ENCODE results near the gene FRMD3.

The FRMD3 gene

DNA sequence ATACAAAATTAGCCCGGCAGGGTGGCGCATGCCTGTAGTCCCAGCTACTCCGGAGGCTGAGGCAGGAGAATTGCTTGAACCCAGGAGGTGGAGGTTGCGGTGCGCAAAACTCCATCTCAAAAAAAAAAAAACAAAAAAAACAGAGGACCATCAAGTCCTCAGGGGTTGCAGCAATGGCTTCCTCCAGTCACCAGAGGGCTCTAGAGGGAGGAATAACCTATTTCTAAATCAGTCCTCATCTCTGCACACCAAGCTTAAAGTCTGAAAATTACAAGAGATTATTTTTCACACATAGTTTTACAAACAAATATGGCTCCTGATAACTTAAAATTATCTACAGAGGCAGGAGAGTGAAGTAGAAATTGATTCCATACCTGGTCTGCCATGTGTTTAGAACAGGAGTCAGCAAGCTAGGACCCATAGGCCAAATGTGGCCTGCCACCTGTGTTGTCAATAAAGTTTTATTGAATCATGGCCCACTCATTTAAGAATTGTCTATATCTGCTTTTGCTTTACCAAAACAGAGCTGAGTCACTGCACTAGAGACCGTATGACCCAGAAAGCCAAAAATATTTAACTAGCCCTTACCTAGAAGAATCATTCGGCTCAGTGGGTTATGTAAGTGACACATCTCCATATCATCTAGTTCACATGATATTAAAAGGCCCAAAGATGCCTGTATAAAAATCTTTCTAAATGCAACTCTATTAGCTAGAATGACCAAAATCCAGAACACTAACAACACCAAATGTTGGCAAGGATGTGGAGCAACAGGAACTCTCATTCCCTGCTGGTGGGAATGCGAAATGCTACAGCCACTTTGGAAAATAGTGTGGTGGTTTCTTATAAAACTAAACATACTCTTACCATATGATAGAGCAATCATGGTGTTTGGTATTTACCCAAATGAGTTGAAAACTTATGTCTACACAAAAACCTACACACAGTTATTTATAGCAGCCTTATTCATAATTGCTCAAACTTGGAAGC lies 207.7 kb downstream of the FRMD3 start:
- no peaks in the 10 kb centered on the region for H3K27me3 ChIP-seq (ENCODE audit: control insufficient read depth, insufficient read depth, low read length, poor library complexity, severe bottlenecking)
- WGBS, 2 experiments: 97 to 99% methylated on average over 7 of the region's 8 CpGs

GRCh38 chr9:83327750-83328622 lies 210.2 kb downstream of the FRMD3 start:
- Histone ChIP-seq H3K27ac (ENCODE audit: insufficient read depth, low read depth, low read length, poor library complexity, severe bottlenecking) (no peak overlapping the region), H3K9me3 (ENCODE audit: control insufficient read depth, low read length) (no peaks in the 10 kb centered on the region), H3K36me3 (ENCODE audit: control insufficient read depth, insufficient read depth, low read length) (no peaks in the 10 kb centered on the region), H3K4me3 (ENCODE audit: insufficient read depth, low read depth, low read length) (no peak overlapping the region), H3K27me3 (ENCODE audit: control insufficient read depth, insufficient read depth, low read length, poor library complexity, severe bottlenecking) (no peaks in the 10 kb centered on the region), H3K4me1 (ENCODE audit: control insufficient read depth, insufficient read depth, low read length) (no peaks in the 10 kb centered on the region)
- 77 to 81% methylated on average over 6 of the region's 6 CpGs for WGBS, 2 experiments

More for the DNA sequence above, 207.7 kb downstream of the FRMD3 start:
- H3K4me3 ChIP-seq (ENCODE audit: insufficient read depth, low read depth, low read length): no peak overlapping the region
- no peaks in the 10 kb centered on the region for H3K36me3 ChIP-seq (ENCODE audit: control insufficient read depth, insufficient read depth, low read length)
- H3K4me1 ChIP-seq (ENCODE audit: control insufficient read depth, insufficient read depth, low read length): no peaks in the 10 kb centered on the region
- H3K27ac ChIP-seq (ENCODE audit: insufficient read depth, low read depth, low read length, poor library complexity, severe bottlenecking): no peak overlapping the region
- no peaks in the 10 kb centered on the region for H3K9me3 ChIP-seq (ENCODE audit: control insufficient read depth, low read length)

- Histone ChIP-seq H3K9me3 (ENCODE audit: control insufficient read depth, low read length) (no peaks in the 10 kb centered on the region), H3K27ac (ENCODE audit: insufficient read depth, low read depth, low read length, poor library complexity, severe bottlenecking) (no peak overlapping the region), H3K36me3 (ENCODE audit: control insufficient read depth, insufficient read depth, low read length) (no peaks in the 10 kb centered on the region), H3K4me1 (ENCODE audit: control insufficient read depth, insufficient read depth, low read length) (no peaks in the 10 kb centered on the region), H3K27me3 (ENCODE audit: control insufficient read depth, insufficient read depth, low read length, poor library complexity, severe bottlenecking) (no peaks in the 10 kb centered on the region), H3K4me3 (ENCODE audit: insufficient read depth, low read depth, low read length) (no peak overlapping the region)
- 65 to 68% methylated on average over 3 of the region's 3 CpGs for WGBS, 2 experiments
These were observed 210.9 kb downstream of the FRMD3 start for GRCh38 chr9:83327323-83327722.

- WGBS, 2 experiments: 96 to 99% methylated on average over 3 of the region's 3 CpGs
These were observed 215.1 kb downstream of the FRMD3 start for GRCh38 chr9:83323148-83323547.

DNA sequence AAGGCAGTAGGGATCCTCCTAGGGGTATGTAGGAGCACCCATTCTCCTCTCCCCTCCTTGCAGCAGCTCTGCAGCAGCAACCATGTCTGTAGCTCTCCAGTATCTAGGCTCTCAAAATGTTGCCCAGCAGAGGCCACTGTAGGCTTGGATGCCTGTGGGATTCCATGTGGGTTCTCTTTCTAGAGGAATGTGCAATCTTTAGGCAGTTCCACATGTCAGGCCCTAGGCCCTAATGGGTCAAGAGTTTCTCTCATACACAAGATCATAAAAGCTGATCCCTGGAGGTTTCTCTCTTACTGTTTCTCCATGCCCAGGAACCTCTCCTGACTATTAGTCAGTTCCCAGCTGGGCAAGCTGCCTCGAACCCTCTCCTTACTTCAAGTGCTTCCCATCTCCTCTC lies 215.8 kb downstream of the FRMD3 start:
- no peak overlapping the region for H3K27ac ChIP-seq (ENCODE audit: insufficient read depth, low read depth, low read length, poor library complexity, severe bottlenecking)
- no peak overlapping the region for H3K4me3 ChIP-seq (ENCODE audit: insufficient read depth, low read depth, low read length)
- H3K4me1 ChIP-seq (ENCODE audit: control insufficient read depth, insufficient read depth, low read length): no peaks in the 10 kb centered on the region
- no peaks in the 10 kb centered on the region for H3K27me3 ChIP-seq (ENCODE audit: control insufficient read depth, insufficient read depth, low read length, poor library complexity, severe bottlenecking)
- H3K36me3 ChIP-seq (ENCODE audit: control insufficient read depth, insufficient read depth, low read length): no peaks in the 10 kb centered on the region
- WGBS, 2 experiments: 81 to 84% methylated on average over 1 of the region's 1 CpG
- H3K9me3 ChIP-seq (ENCODE audit: control insufficient read depth, low read length): no peaks in the 10 kb centered on the region

More at GRCh38 chr9:83323148-83323547, 215.1 kb downstream of the FRMD3 start:
- no peak overlapping the region for H3K4me3 ChIP-seq (ENCODE audit: insufficient read depth, low read depth, low read length)
- H3K27me3 ChIP-seq (ENCODE audit: control insufficient read depth, insufficient read depth, low read length, poor library complexity, severe bottlenecking): no peaks in the 10 kb centered on the region
- no peaks in the 10 kb centered on the region for H3K9me3 ChIP-seq (ENCODE audit: control insufficient read depth, low read length)
- H3K27ac ChIP-seq (ENCODE audit: insufficient read depth, low read depth, low read length, poor library complexity, severe bottlenecking): no peak overlapping the region
- no peaks in the 10 kb centered on the region for H3K36me3 ChIP-seq (ENCODE audit: control insufficient read depth, insufficient read depth, low read length)
- no peaks in the 10 kb centered on the region for H3K4me1 ChIP-seq (ENCODE audit: control insufficient read depth, insufficient read depth, low read length)

DNA sequence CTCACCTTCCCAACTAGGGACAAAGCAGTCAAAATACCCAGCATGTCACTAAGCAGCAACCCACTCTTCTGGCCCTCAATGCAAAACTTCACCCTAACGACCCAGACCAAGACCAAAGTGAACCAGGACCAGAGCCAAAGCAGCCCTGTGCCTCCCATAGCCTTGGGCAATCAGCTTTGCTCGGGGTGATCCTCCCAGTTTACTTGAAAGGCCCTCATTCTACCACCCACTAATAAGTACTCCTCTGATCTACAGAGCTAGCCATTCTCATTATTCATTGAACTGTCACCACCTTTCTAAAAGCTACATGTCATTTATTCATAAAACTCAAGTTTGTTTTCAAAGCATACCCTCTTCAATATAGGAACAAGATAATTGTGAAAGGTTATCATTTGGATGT lies 221.0 kb downstream of the FRMD3 start:
- H3K27me3 ChIP-seq (ENCODE audit: control insufficient read depth, insufficient read depth, low read length, poor library complexity, severe bottlenecking): no peaks in the 10 kb centered on the region
- no peaks in the 10 kb centered on the region for H3K4me1 ChIP-seq (ENCODE audit: control insufficient read depth, insufficient read depth, low read length)
- no peak overlapping the region for H3K4me3 ChIP-seq (ENCODE audit: insufficient read depth, low read depth, low read length)
- H3K36me3 ChIP-seq (ENCODE audit: control insufficient read depth, insufficient read depth, low read length): no peaks in the 10 kb centered on the region
- WGBS, 2 experiments: 61 to 62% methylated on average over 2 of the region's 2 CpGs
- no peaks in the 10 kb centered on the region for H3K9me3 ChIP-seq (ENCODE audit: control insufficient read depth, low read length)
- H3K27ac ChIP-seq (ENCODE audit: insufficient read depth, low read depth, low read length, poor library complexity, severe bottlenecking): no peak overlapping the region

DNA sequence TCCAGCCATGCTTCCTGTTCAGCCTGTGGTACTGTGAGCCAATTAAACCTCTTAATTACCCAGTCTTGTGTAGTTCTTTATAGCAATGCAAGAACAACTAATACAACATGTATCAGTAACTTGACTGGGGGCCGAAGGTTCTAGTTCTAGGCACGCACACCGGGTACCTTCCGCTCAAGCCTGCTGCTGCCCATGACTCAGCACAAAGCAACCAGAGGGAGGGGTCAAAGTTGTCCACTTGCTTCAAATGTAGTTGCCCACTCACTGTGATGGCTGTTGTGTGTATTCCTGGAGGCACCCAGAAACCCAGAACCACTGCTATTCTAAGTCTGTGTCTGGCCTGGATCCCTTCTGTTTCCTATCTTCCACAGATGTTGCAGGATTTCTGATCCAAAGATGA lies 222.6 kb downstream of the FRMD3 start:
- WGBS, 2 experiments: 95 to 100% methylated on average over 4 of the region's 4 CpGs
- Histone ChIP-seq H3K27ac (ENCODE audit: insufficient read depth, low read depth, low read length, poor library complexity, severe bottlenecking) (no peak overlapping the region), H3K9me3 (ENCODE audit: control insufficient read depth, low read length) (no peaks in the 10 kb centered on the region), H3K27me3 (ENCODE audit: control insufficient read depth, insufficient read depth, low read length, poor library complexity, severe bottlenecking) (no peaks in the 10 kb centered on the region), H3K4me1 (ENCODE audit: control insufficient read depth, insufficient read depth, low read length) (no peaks in the 10 kb centered on the region), H3K4me3 (ENCODE audit: insufficient read depth, low read depth, low read length) (no peak overlapping the region), H3K36me3 (ENCODE audit: control insufficient read depth, insufficient read depth, low read length) (no peaks in the 10 kb centered on the region)

DNA sequence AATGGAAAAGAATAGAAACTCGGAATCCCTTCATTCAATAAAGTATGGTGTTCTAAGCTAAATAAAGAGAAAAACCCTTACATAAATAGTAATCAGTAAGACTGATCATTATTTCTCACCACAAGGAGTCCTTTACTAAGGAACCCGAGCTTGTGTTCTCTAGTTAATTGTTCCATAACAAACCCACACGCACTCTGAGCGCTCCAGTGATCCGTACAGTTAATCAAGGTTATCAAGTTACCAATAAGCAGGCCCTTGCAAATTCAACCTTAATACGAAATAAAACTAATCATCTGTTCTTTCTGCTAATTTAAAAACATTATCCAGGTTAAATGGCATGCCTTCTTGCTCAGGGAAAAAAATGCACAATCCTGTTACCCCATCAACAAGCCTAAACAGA lies 224.4 kb downstream of the FRMD3 start:
- Histone ChIP-seq H3K36me3 (ENCODE audit: control insufficient read depth, insufficient read depth, low read length) (no peaks in the 10 kb centered on the region), H3K4me3 (ENCODE audit: insufficient read depth, low read depth, low read length) (no peak overlapping the region), H3K9me3 (ENCODE audit: control insufficient read depth, low read length) (no peaks in the 10 kb centered on the region), H3K27ac (ENCODE audit: insufficient read depth, low read depth, low read length, poor library complexity, severe bottlenecking) (no peak overlapping the region), H3K27me3 (ENCODE audit: control insufficient read depth, insufficient read depth, low read length, poor library complexity, severe bottlenecking) (no peaks in the 10 kb centered on the region), H3K4me1 (ENCODE audit: control insufficient read depth, insufficient read depth, low read length) (no peaks in the 10 kb centered on the region)
- 91 to 92% methylated on average over 5 of the region's 6 CpGs for WGBS, 2 experiments

DNA sequence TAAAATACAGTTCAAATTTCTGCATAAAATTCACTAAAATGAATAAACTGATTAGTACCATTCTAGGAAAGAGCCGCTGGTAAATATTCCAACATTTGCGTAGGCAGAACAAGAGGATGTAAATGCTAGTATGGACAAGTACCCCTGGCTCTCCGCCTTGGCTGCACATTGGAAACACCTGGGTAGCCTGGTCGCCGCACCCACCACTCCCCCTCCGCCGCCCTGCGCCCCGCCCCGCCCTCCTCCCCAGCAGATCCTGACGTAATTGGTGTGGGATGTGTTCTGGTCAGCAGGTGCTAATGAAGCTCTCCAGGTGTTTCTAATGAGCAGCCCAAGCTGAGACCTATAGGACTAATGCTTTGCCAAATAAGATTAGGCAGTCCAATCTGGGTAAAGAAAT lies 225.7 kb downstream of the FRMD3 start:
- Histone ChIP-seq H3K27ac (ENCODE audit: insufficient read depth, low read depth, low read length, poor library complexity, severe bottlenecking) (no peak overlapping the region), H3K9me3 (ENCODE audit: control insufficient read depth, low read length) (no peaks in the 10 kb centered on the region), H3K36me3 (ENCODE audit: control insufficient read depth, insufficient read depth, low read length) (no peaks in the 10 kb centered on the region), H3K4me3 (ENCODE audit: insufficient read depth, low read depth, low read length) (no peak overlapping the region), H3K4me1 (ENCODE audit: control insufficient read depth, insufficient read depth, low read length) (no peaks in the 10 kb centered on the region), H3K27me3 (ENCODE audit: control insufficient read depth, insufficient read depth, low read length, poor library complexity, severe bottlenecking) (no peaks in the 10 kb centered on the region)
- 92 to 95% methylated on average over 11 of the region's 11 CpGs for WGBS, 2 experiments
